Stomach smooth muscle (tissue), 2 donors: ENCODE data around the gene CD2AP.
A peak's percentile ranks its signal among the peaks of the same experiment; 100 is the strongest.
"Not testable (repeated sequence)": the region's sequence is repeated elsewhere in the genome, so short reads cannot be mapped to it uniquely, and the experiment has no call there.

Source experiments
- H3K27ac ChIP-seq: one replicate; pipeline ENCODE4 v1.7.0; 2013; ENCODE audit warnings: mild to moderate bottlenecking, low read length, inconsistent platforms
- H3K27me3 ChIP-seq, 2 donors: one replicate each; pipeline ENCODE4 v1.7.0; 2013; ENCODE audit warnings: low read length in 2 of 2; ENCODE audit not compliant: insufficient read depth in 2 of 2, control insufficient read depth in 1 of 2
- H3K36me3 ChIP-seq, 2 donors: one replicate each; pipeline ENCODE4 v1.7.0; 2013; ENCODE audit warnings: low read length in 2 of 2; ENCODE audit not compliant: control insufficient read depth in 2 of 2, insufficient read depth in 2 of 2
- H3K4me1 ChIP-seq: one replicate; pipeline ENCODE4 v1.7.0; 2013; ENCODE audit warnings: low read length; ENCODE audit not compliant: control insufficient read depth, insufficient read depth
- H3K4me3 ChIP-seq, 2 donors: one replicate each; pipeline ENCODE4 v1.7.0; 2013; ENCODE audit warnings: low read length in 2 of 2
- H3K9ac ChIP-seq, 2 donors: one replicate each; pipeline ENCODE4 v1.7.0; 2013; ENCODE audit warnings: low read length in 2 of 2, mild to moderate bottlenecking in 1 of 2
- H3K9me3 ChIP-seq, 2 donors: one replicate each; pipeline ENCODE4 v1.7.0; 2013; ENCODE audit warnings: low read length in 2 of 2; ENCODE audit not compliant: control insufficient read depth in 2 of 2
- donor health status: healthy.
- donor health status: Pancreatic carcinoma.

The CD2AP gene

GRCh38 chr6:47465117-47465516 lies 12.5 kb upstream of the CD2AP start:
- H3K4me1 ChIP-seq, result no peaks in the 10 kb centered on the region
- no peaks in the 10 kb centered on the region for H3K36me3 ChIP-seq
- H3K9ac ChIP-seq, result no peak overlapping the region
- H3K27ac ChIP-seq, result no peak overlapping the region
- no peak overlapping the region for H3K4me3 ChIP-seq
- H3K27me3 ChIP-seq, result no peaks in the 10 kb centered on the region
- H3K9me3 ChIP-seq, result peaks cover 0 to 3% of the 10 kb centered on the region in 2 donors

DNA sequence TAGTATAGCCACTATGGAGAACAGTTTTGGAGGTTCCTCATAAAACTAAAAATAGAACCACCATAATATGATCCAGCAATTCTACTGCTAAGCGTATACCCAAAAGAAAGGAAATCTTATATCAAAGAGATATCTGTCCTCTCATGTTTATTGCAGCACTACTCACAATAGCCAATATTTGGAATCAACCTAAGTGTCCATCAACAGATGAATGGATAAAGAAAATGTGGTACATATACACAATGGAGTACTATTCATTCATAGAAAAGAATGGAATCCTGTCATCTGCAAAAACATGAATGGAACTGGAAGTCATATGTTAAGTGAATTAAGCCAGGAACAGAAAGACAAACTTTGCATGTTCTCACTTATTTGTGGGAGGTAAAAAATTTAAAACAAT lies 5.7 kb upstream of the CD2AP start:
- Histone ChIP-seq H3K27ac (no peak overlapping the region), H3K4me3 (no peak overlapping the region), H3K4me1 (peaks cover 3% of the 10 kb centered on the region)

GRCh38 chr6:47473791-47474346 lies 3.7 kb upstream of the CD2AP start:
- Histone ChIP-seq H3K4me3 (no peak overlapping the region), H3K27ac (no peak overlapping the region), H3K36me3 (no peaks in the 10 kb centered on the region), H3K9ac (no peak overlapping the region), H3K27me3 (no peaks in the 10 kb centered on the region), H3K9me3 (no peaks in the 10 kb centered on the region), H3K4me1 (peaks cover 5% of the 10 kb centered on the region)

More for the DNA sequence above, 5.7 kb upstream of the CD2AP start:
- no peak overlapping the region for H3K9ac ChIP-seq
- H3K36me3 ChIP-seq, result no peaks in the 10 kb centered on the region
- no peaks in the 10 kb centered on the region for H3K27me3 ChIP-seq
- no peaks in the 10 kb centered on the region for H3K9me3 ChIP-seq

DNA sequence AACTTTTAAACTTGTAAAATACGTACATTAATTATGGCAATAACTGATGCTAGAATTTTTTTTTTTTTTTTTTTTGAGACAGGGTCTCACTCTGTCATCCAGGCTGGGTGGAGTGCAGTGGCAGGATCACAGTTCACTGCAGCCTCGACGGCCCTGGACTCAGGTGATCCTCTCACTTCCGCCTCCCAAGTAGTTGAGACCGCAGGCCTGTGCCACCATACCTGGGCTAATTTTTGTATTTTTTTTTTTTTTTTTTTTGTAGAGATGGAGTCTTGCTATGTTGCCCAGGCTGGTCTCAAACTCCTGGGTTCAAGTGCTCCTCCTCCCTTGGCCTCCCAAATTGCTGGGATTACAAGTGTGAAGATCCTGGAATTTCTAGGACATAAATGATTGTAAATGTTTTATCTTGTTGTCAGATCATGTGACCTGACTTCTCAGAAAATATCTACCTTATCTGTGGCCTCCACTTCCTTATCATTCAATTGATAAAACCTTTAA lies 2.2 kb upstream of the CD2AP start:
- no peak overlapping the region for H3K9ac ChIP-seq
- no peaks in the 10 kb centered on the region for H3K27me3 ChIP-seq
- no peaks in the 10 kb centered on the region for H3K36me3 ChIP-seq
- peaks cover 5% of the 10 kb centered on the region for H3K4me1 ChIP-seq
- no peak overlapping the region for H3K4me3 ChIP-seq
- no peak overlapping the region for H3K27ac ChIP-seq
- no peaks in the 10 kb centered on the region for H3K9me3 ChIP-seq

DNA sequence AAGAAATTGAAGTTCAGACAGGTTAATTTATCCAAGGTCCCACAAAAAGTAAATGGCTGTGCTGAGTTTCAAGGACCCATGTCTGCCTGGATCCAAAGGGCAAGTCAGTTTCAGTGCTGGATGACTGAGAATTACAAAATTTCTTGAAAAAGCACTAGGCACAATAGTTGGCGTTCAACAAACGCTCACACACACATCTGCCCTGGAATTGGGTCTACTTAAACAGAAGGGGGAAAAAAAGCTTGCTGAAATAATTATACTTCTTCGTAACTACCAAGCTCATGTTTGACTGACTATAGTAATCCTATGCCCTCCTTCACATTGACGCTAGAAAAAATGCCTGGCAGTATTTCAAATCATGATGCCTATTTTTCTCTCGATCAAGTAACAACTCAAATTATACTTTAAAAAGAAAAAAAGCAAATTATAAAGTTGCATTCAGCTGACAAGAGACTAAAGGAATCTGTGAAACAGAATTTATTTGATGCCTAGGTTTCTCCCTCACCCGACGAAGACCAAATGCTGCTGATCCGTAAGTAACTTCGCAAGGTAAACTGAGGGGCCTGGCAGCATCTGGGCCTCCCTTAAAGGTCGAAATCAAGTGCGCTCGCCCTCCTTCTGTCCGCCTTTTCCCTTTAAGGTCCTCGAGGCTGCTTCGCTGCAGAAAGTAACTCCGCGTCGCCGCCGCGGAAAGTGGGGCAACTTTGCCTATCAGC lies 650 bp upstream of the CD2AP start:
- Histone ChIP-seq H3K9me3 (no peaks in the 10 kb centered on the region), H3K27me3 (no peaks in the 10 kb centered on the region), H3K9ac (peak overlapping the region; percentile 88 to 95), H3K36me3 (no peaks in the 10 kb centered on the region), H3K27ac (peak overlapping the region; percentile 79), H3K4me3 (peak overlapping the region; percentile 83 to 86), H3K4me1 (peaks cover 5% of the 10 kb centered on the region)

- peak overlapping the region; percentile 79 for H3K27ac ChIP-seq
- H3K4me3 ChIP-seq, result peak overlapping the region; percentile 83 to 86
- no peaks in the 10 kb centered on the region for H3K27me3 ChIP-seq
- peaks cover 7% of the 10 kb centered on the region for H3K4me1 ChIP-seq
- peak overlapping the region; percentile 88 to 95 for H3K9ac ChIP-seq
- no peaks in the 10 kb centered on the region for H3K36me3 ChIP-seq
- no peaks in the 10 kb centered on the region for H3K9me3 ChIP-seq
Observed at GRCh38 chr6:47478233-47479139, 897 bp downstream of the CD2AP start.

DNA sequence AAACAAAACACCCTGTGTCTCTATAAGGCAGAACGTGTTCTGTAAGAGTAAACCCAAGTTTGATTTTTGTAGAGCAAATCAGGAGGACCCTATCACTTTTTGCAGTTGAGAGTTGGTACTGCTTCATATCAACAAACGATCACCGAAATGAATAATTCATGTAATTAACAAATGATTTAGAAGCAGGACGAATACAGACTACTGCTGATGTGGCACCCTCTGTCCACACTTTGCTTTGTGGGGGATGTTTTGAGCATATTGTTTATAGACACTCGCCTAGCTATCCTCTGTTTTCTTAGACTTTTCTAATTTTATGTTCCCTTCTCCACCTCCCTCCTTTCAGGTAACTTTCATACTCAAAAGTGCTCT lies 1.5 kb downstream of the CD2AP start:
- Histone ChIP-seq H3K27me3 (no peaks in the 10 kb centered on the region), H3K27ac (no peak overlapping the region), H3K4me3 (peak overlapping the region; percentile 83 to 86), H3K9ac (peak overlapping the region; percentile 88 to 95), H3K4me1 (peaks cover 7% of the 10 kb centered on the region), H3K36me3 (no peaks in the 10 kb centered on the region), H3K9me3 (no peaks in the 10 kb centered on the region)

DNA sequence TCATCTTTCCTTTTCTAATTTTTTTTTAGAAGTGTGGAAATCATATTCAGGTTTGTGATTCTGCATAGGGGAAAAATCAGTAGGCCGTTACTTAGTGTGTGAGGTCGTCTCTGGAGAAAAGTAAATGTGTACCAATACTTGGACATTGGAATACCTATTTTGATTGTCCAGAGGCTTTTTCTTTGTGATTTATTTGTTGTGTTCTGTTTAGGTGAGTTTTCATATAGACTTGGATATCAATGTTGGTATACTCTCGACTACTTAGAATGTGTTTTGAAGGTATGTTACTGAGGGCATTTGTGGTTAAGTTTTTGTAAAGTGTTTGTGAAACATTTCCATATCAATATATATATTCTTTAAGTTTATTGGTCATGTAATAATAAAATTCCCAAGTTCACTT lies 2.3 kb downstream of the CD2AP start:
- Histone ChIP-seq H3K9me3 (no peaks in the 10 kb centered on the region), H3K27ac (no peak overlapping the region), H3K27me3 (no peaks in the 10 kb centered on the region), H3K4me3 (no peak overlapping the region), H3K36me3 (no peaks in the 10 kb centered on the region), H3K4me1 (peaks cover 7% of the 10 kb centered on the region), H3K9ac (no peak overlapping the region)

GRCh38 chr6:47481213-47481612 lies 3.6 kb downstream of the CD2AP start:
- H3K9ac ChIP-seq, H3K27ac ChIP-seq, H3K27me3 ChIP-seq, H3K4me1 ChIP-seq, H3K36me3 ChIP-seq, H3K4me3 ChIP-seq, H3K9me3 ChIP-seq: not testable (repeated sequence)

GRCh38 chr6:47481806-47482205 lies 4.2 kb downstream of the CD2AP start:
- Histone ChIP-seq H3K27ac (no peak overlapping the region), H3K4me1 (peaks cover 5% of the 10 kb centered on the region), H3K36me3 (no peaks in the 10 kb centered on the region), H3K9ac (no peak overlapping the region), H3K4me3 (no peak overlapping the region), H3K27me3 (no peaks in the 10 kb centered on the region), H3K9me3 (no peaks in the 10 kb centered on the region)
